D341Med (cell line): ENCODE measurements around the gene CNTN1.
"Not testable (repeated sequence)": the region's sequence is repeated elsewhere in the genome, so short reads cannot be mapped to it uniquely, and the experiment has no call there.

Source experiments
- DNase-seq: peaks from one replicate; pipeline ENCODE4 v3.0.0; 2012; ENCODE audit warnings: low spot score

Gene CNTN1

GRCh38 chr12:40701756-40702155, 9.5 kb downstream of the CNTN1 start:
- DNase-seq: no peak

- DNase-seq: no peak
These were observed 18.9 kb downstream of the CNTN1 start for GRCh38 chr12:40711121-40711520.

DNA sequence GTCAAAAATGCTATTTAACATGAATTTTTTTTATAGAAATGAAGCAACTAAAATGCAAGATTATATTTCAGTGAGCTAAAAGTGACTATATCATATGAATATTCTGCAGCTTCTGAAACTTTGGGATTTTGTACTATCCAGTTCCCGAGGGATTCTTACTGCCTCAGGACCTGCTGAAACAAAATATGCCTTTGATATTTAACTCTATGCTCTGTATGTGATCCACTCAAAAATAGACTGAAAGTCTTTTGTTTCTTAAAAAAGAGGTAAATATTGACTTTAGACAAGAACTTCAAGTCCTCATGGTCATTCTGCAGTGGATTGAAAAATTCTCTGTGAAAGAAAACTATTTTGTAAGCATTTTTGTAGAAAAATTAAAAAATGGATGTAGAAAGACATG, 22.4 kb downstream of the CNTN1 start:
- no peak for DNase-seq

GRCh38 chr12:40716037-40716436, 23.8 kb downstream of the CNTN1 start:
- DNase-seq: no peak

- DNase-seq: no peak
These were observed 25.3 kb downstream of the CNTN1 start for GRCh38 chr12:40717576-40717975.

- no peak for DNase-seq
These were observed 26.7 kb downstream of the CNTN1 start for GRCh38 chr12:40718878-40719372.

DNA sequence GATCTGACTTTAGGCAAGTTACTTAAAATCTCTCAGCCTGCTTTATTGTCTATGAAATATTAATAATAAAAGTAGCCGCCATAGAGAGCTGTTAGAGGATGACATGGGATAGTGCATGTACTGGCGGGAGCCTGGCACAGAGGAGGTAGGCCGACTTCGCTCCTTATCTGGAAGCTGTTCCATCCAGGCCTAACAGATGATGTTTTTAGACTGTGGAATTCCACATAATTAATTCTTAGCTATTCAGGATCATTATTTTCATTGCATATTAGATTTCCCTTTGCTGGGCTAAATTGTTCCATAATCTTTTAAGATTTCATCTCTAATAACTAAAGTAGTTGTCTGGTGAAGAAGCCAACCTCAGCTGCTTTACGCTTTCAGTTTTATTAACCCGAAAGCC, 30.8 kb downstream of the CNTN1 start:
- peak; percentile 59 for DNase-seq

DNA sequence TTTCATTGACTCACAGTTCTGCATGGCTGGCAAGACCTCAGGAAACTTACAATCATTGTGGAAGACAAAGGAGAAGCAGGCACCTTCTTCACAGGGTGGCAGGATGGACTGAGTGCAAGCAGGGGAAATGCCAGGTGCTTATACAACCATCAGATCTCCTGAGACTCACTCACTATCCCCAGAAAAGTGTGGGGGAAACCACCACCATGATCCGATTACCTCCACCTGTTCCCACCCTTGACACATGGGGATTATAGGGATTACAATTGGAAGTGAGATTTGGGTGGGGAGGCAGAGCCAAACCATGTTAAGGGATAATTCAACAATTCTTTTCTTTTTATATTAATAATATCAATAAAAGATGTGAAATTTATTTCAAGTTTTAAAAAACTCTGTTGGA, 34.1 kb downstream of the CNTN1 start:
- peak; percentile 27 for DNase-seq

DNA sequence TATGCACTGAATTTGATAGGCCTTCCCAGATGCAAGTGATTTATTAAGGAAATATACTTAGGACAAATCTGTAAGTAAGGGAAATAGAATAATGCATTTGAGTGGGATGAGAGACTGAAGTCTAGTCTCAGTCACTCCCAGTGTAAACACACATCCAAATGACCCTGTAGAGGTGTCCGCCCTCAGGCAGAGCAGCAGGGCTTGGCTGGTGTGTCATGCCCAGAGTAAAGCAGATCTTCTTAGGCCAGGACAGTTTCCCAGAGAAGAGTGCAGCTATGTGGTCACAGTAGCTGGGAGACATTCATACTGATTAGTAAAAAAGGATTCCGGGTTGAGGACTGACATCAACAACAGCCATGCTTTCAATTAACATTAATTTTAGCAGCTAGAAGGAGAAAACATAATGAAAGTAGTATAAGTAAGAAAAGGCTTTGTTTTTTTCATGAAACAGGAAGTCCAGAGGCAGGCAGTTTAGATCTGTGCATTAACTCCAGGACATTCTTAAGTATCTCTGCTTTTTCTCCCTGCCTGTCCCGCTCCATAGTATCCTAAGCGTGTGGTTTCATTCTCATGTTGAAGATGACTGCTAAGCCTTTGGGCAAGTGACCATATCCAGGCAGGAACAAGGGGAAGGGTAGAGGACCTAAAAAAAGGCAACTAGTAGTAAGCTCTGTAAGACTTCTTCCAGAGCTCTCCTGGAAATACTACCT, 35.7 kb downstream of the CNTN1 start:
- DNase-seq: no peak

GRCh38 chr12:40730281-40730680, 38.0 kb downstream of the CNTN1 start:
- no peak for DNase-seq

DNA sequence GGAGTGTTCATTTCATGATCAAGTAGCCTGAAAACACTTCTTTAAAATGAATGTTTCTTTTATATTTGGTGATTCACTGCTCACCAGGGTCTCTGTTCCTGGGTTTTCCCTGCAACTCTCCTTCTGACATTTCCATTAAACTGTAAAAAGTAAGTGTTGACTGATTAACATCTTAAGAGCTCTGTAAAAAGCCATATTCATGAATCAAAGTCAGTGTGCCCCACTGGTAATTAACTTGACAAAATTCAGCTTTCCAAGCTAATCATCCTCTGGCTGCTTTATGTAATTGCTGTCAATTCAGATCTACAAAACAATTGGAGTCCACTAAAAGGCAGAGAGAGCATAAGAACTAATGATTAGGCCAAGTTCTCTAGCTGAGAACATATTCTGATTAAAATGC, 41.6 kb downstream of the CNTN1 start:
- DNase-seq: no peak

- DNase-seq: no peak
These were observed 42.0 kb downstream of the CNTN1 start for GRCh38 chr12:40734276-40734675.

- no peak for DNase-seq
These were observed 43.5 kb downstream of the CNTN1 start for GRCh38 chr12:40735551-40736230.

- not testable (repeated sequence) for DNase-seq
These were observed 45.2 kb downstream of the CNTN1 start for GRCh38 chr12:40737416-40737815.

DNA sequence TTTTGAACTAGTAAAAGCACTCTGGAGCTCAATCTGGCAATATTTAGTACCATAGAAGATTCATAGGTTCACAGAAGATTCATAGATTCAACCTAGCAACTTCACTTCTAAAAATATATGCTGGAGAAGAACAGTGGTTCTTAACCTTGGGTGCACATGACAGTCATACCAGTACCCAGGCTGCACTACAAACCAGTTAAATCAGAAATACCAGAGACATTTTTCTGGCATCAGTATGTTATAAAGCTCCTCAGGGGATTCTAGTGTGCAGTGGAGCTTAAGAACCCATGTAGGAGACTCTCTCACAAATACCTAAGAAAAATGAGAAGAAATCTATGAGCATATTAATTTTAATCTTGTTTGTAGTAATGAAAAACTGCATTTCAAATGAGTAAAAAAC, 46.6 kb downstream of the CNTN1 start:
- no peak for DNase-seq

DNA sequence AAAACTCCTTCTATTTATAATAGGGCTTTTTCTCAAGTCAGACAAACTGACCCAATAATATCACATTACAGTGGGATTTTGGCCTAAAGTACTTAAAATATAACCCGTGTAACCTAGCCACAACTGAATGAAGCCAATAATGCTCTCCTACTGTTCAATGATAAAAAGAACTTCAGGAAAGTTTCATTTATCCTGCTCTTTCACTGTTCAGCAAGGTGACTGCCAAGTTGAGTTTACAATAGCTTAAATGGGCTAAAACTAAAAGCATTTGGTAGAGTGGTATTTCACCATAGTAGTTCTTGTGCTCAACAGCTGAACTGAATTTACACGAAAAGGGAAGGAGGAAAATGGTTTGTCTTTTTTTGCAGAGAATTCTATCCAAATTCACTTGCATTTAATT, 49.8 kb downstream of the CNTN1 start:
- DNase-seq: no peak

DNA sequence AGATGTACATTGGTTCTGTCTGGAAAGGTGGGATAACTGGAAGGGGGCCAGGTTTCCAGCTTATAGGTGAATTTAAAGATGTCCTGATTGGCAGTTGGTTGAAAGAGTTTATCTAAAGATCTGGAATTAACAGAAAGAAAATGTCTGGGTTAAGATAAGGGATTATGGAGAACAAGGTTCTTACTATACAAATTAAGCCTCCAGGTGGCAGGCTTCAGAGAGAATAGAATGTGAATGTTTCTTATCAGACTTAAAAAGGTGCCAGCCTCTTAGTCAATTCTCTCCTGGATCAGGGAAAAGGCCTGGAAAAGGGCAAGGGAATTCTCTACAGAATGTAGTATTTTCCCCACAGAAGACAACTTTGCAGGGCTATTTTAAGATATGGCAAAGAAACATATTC, 53.1 kb downstream of the CNTN1 start:
- no peak for DNase-seq

DNA sequence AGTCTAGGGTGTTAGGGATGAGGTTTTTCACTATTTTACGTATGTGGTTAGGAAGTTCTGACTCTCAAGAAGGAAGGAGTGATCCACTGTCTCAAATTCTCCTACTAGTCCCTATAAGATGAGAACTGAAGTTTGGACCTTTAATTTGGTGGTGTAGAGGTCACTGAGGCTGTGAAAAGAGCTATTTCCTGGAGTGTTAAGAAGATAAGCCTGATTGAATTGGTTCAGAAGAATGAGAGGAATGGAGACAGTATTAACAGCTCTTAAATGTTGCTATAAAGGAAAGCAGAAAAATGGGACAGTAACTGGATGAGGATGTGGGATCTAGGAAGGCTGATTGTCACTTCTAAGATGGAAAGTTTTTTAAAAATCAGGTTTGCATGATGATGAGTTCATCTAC, 57.6 kb downstream of the CNTN1 start:
- no peak for DNase-seq

GRCh38 chr12:40752011-40752410, 59.8 kb downstream of the CNTN1 start:
- DNase-seq: no peak

- DNase-seq: no peak
These were observed 68.6 kb downstream of the CNTN1 start for GRCh38 chr12:40760821-40761220.

DNA sequence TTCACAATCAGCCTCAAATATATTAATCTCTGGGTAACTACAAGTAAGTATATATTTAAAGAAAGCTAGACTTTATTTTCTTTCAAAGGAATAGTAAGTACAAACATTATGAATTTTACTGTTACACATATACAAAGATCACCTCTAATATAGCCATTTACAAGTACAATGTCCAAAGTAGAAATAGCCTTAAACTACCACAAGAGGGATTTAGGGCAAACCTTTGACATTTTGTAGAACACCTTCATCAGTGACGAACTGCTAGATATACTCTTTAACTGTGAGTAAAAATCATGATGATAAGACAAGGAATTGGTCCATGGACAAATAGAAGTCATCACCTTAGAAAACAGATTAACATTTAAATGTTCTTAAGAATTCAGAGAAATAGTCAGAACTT, 69.8 kb downstream of the CNTN1 start:
- DNase-seq: no peak

- no peak for DNase-seq
These were observed 76.1 kb downstream of the CNTN1 start for GRCh38 chr12:40768125-40768864.

GRCh38 chr12:40769846-40770245, 77.6 kb downstream of the CNTN1 start:
- DNase-seq: no peak
